Suprapubic skin (tissue), 4 donors: ENCODE measurements around the gene ZFR2. TPM values are rescaled to one million over a fixed set of nuclear protein-coding genes. Genes with fewer than 3 reads are reported as not detected.

Experiments
- DNase-seq, 2 donors: peaks; one replicate each; pipeline ENCODE4 v3.0.0-alpha.2; 2019; ENCODE audit warnings: low spot score in 2 of 2
- H3K27ac ChIP-seq: fragments of 200-600 bp; sonication (generic); one replicate; pipeline ENCODE4 v1.5.1; 2019
- H3K27me3 ChIP-seq: fragments of 200-600 bp; sonication (generic); one replicate; pipeline ENCODE4 v1.5.1; 2019
- H3K36me3 ChIP-seq: fragments of 200-600 bp; sonication (generic); one replicate; pipeline ENCODE4 v1.5.1; 2019
- H3K4me1 ChIP-seq: fragments of 200-600 bp; sonication (generic); one replicate; pipeline ENCODE4 v1.5.1; 2019
- H3K4me3 ChIP-seq: fragments of 200-600 bp; sonication (generic); one replicate; pipeline ENCODE4 v1.5.1; 2019; ENCODE audit warnings: mild to moderate bottlenecking
- H3K9me3 ChIP-seq: fragments of 200-600 bp; sonication (generic); one replicate; pipeline ENCODE4 v1.5.1; 2019
- EP300 ChIP-seq: sonication (generic); formaldehyde crosslinking; IDR thresholded peaks from one replicate; pipeline ENCODE4 v1.6.1; 2017; ENCODE audit warnings: antibody characterized with exemption
- POLR2A ChIP-seq, 2 donors: fragments of 450-650 bp; IDR thresholded peaks; one replicate each; pipeline ENCODE4 v1.6.1; 2017; ENCODE audit warnings: antibody characterized with exemption in 2 of 2, mild to moderate bottlenecking in 2 of 2, moderate library complexity in 2 of 2
- POLR2AphosphoS5 ChIP-seq, 3 donors: sonication (generic); formaldehyde crosslinking; IDR thresholded peaks; one replicate each; pipeline ENCODE4 v1.6.1; 2017; ENCODE audit warnings: antibody characterized with exemption in 3 of 3
- WGBS: methylation state at CpG from one replicate; pipeline ENCODE4 v1.1.5; 2018; 5-methylcytosine and 5-hydroxymethylcytosine counted together
- total RNA-seq, 4 donors: library from RNA; depleted of rRNA; stranded (reverse); fragments of >200 nt; gene quantifications; one replicate each; pipeline ENCODE4 v1.1.0, GENCODE V29; 2016
- TF ChIP-seq, protein P1 (sequence below), 2 donors: fragments of 200-600 bp in 1 of 2; fragments of 450-650 bp in 1 of 2; sonication (generic) in 1 of 2; IDR thresholded peaks; one replicate each; pipeline ENCODE4 v1.5.1; 2016 to 2019; ENCODE audit warnings: antibody characterized with exemption in 2 of 2, mild to moderate bottlenecking in 1 of 2, moderate library complexity in 1 of 2

ZFR2 gene
- total RNA-seq, 4 donors from 2014 or later: 2.5 to 4.8 TPM; not detected in 2

- no peak overlapping the region for H3K27ac ChIP-seq
- no CpG with 5 or more reads among the region's 2 CpGs for WGBS
- no peaks in the 10 kb centered on the region for H3K4me1 ChIP-seq
- TF ChIP-seq EP300: no peak
- no peak for TF ChIP-seq POLR2AphosphoS5 (IDR thresholded peaks at IDR 0.05)
- TF ChIP-seq, protein P1, sequence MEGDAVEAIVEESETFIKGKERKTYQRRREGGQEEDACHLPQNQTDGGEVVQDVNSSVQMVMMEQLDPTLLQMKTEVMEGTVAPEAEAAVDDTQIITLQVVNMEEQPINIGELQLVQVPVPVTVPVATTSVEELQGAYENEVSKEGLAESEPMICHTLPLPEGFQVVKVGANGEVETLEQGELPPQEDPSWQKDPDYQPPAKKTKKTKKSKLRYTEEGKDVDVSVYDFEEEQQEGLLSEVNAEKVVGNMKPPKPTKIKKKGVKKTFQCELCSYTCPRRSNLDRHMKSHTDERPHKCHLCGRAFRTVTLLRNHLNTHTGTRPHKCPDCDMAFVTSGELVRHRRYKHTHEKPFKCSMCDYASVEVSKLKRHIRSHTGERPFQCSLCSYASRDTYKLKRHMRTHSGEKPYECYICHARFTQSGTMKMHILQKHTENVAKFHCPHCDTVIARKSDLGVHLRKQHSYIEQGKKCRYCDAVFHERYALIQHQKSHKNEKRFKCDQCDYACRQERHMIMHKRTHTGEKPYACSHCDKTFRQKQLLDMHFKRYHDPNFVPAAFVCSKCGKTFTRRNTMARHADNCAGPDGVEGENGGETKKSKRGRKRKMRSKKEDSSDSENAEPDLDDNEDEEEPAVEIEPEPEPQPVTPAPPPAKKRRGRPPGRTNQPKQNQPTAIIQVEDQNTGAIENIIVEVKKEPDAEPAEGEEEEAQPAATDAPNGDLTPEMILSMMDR (IDR thresholded peaks at IDR 0.05): no peak
- TF ChIP-seq POLR2A (IDR thresholded peaks at IDR 0.05): no peak
- no peaks in the 10 kb centered on the region for H3K9me3 ChIP-seq
- H3K36me3 ChIP-seq: no peaks in the 10 kb centered on the region
- DNase-seq: no peak
- H3K4me3 ChIP-seq: no peak overlapping the region
- peaks cover 3% of the 10 kb centered on the region for H3K27me3 ChIP-seq
Observed at GRCh38 chr19:3775374-3775711, 93.5 kb downstream of the ZFR2 start.

GRCh38 chr19:3774621-3775373, 94.0 kb downstream of the ZFR2 start:
- no peak for DNase-seq
- H3K27ac ChIP-seq: no peak overlapping the region
- no peaks in the 10 kb centered on the region for H3K4me1 ChIP-seq
- H3K4me3 ChIP-seq: no peak overlapping the region
- 80% methylated on average over 3 of the region's 25 CpGs for WGBS
- H3K27me3 ChIP-seq: peaks cover 3% of the 10 kb centered on the region
- TF ChIP-seq EP300: no peak
- TF ChIP-seq, protein P1 (IDR thresholded peaks at IDR 0.05): no peak
- no peak for TF ChIP-seq POLR2AphosphoS5 (IDR thresholded peaks at IDR 0.05)
- no peak for TF ChIP-seq POLR2A (IDR thresholded peaks at IDR 0.05)
- no peaks in the 10 kb centered on the region for H3K36me3 ChIP-seq
- no peaks in the 10 kb centered on the region for H3K9me3 ChIP-seq

GRCh38 chr19:3773814-3774515, 94.9 kb downstream of the ZFR2 start:
- Histone ChIP-seq H3K4me1 (no peaks in the 10 kb centered on the region), H3K4me3 (no peak overlapping the region), H3K27ac (no peak overlapping the region), H3K9me3 (no peaks in the 10 kb centered on the region), H3K27me3 (peaks cover 3% of the 10 kb centered on the region), H3K36me3 (peaks cover under 1% of the 10 kb centered on the region)
- TF ChIP-seq EP300: no peak
- TF ChIP-seq, protein P1 (IDR thresholded peaks at IDR 0.05): no peak
- no peak for TF ChIP-seq POLR2A (IDR thresholded peaks at IDR 0.05)
- TF ChIP-seq POLR2AphosphoS5 (IDR thresholded peaks at IDR 0.05): no peak
- no peak for DNase-seq
- 84% methylated on average over 12 of the region's 12 CpGs for WGBS

DNA sequence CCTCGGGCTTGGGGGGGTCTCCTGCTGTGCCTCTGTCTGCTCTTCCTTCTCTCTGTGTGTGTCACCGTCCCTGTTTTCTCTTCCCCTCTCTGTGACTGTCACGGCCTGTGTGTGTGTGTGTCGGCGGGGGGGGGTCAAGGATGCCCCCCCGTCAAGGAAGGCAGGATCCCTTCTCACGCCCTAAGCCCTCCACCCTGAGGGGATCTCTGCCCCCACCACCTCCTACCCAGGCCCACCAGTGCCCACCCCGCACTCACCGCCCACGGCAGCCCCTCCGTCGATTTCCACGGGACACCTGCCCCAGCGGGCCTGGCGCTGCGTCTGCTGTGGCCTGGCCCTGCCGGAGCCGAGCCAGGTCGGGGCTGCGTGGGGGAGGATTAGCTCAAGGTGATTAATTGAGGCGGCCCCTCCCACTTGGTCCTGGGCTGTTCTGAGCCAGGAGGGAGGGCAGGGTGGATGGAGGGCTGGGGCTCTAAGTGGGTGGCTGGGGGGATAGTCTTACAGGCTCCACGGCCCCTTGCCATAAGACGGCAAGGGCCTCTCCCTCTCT, 96.9 kb downstream of the ZFR2 start, which contains the start of gene RAX2:
RAX2 (minus strand) TSS at position 323 of the 550 bp plus-strand sequence. CDS start 486 bp downstream, outside the sequence.
- 22% methylated on average over 21 of the region's 23 CpGs for WGBS
- H3K36me3 ChIP-seq: peaks cover 20% of the 10 kb centered on the region
- no peak for DNase-seq
- TF ChIP-seq EP300 (no peak), POLR2A (IDR thresholded peaks at IDR 0.05) (no peak), POLR2AphosphoS5 (IDR thresholded peaks at IDR 0.05) (no peak)
- TF ChIP-seq, protein P1 (IDR thresholded peaks at IDR 0.05): no peak
- no peaks in the 10 kb centered on the region for H3K4me1 ChIP-seq
- H3K27me3 ChIP-seq: no peaks in the 10 kb centered on the region
- H3K4me3 ChIP-seq: no peak within 1 kb of the TSS
- H3K9me3 ChIP-seq: no peaks in the 10 kb centered on the region
- no peak within 1 kb of the TSS for H3K27ac ChIP-seq
